ENCODE data around the gene CAB39. TPM values are rescaled to one million over a fixed set of nuclear protein-coding genes. Genes with fewer than 3 reads are reported as not detected.
"Not testable (repeated sequence)": the region's sequence is repeated elsewhere in the genome, so short reads cannot be mapped to it uniquely, and the experiment has no call there.

CAB39 gene
- total RNA-seq, 4 donors from 2014 or later, result 47.6 to 80.3 (median 71.8) TPM

GRCh38 chr2:230719340-230719739, 6.7 kb downstream of the CAB39 start:
- no peak overlapping the region for H3K27ac ChIP-seq
- peaks cover 0 to 83% (median 34%) of the 10 kb centered on the region in 3 donors for H3K4me1 ChIP-seq
- H3K4me3 ChIP-seq, result no peak overlapping the region
- WGBS, 2 donors, result 82 to 83% methylated on average over 3 of the region's 3 CpGs
- DNase-seq, result no peak
- intact Hi-C loops (cut with DNase I), result no loop called here
- no peaks in the 10 kb centered on the region for H3K9me3 ChIP-seq
- H3K27me3 ChIP-seq, result no peaks in the 10 kb centered on the region
- H3K36me3 ChIP-seq, result peaks cover 0 to 29% (median 6%) of the 10 kb centered on the region in 3 donors
- TF ChIP-seq, protein P1, sequence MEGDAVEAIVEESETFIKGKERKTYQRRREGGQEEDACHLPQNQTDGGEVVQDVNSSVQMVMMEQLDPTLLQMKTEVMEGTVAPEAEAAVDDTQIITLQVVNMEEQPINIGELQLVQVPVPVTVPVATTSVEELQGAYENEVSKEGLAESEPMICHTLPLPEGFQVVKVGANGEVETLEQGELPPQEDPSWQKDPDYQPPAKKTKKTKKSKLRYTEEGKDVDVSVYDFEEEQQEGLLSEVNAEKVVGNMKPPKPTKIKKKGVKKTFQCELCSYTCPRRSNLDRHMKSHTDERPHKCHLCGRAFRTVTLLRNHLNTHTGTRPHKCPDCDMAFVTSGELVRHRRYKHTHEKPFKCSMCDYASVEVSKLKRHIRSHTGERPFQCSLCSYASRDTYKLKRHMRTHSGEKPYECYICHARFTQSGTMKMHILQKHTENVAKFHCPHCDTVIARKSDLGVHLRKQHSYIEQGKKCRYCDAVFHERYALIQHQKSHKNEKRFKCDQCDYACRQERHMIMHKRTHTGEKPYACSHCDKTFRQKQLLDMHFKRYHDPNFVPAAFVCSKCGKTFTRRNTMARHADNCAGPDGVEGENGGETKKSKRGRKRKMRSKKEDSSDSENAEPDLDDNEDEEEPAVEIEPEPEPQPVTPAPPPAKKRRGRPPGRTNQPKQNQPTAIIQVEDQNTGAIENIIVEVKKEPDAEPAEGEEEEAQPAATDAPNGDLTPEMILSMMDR (IDR thresholded peaks at IDR 0.05), result no peak
- no peak for TF ChIP-seq POLR2A (IDR thresholded peaks at IDR 0.05)

DNA sequence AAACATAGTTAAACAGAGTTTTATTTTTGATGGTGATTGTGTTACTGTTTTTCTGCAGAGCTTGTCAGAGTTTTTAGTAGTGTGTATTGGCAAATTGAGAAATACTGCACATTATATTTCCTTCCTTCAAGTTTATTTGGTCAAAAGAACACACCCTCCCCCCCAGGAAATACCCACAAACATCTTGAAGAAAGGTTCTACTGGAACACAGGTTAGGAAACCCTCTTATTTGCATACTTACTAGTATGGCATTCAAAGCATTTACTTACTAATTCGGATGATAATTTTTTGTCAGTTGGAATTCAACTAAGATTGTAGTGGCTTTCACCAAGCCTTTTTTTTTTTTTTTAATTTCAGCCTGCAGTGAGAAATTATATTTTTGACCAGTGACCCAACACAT, 9.1 kb downstream of the CAB39 start:
- WGBS, 2 donors, result 44 to 59% methylated on average over 1 of the region's 1 CpG

DNA sequence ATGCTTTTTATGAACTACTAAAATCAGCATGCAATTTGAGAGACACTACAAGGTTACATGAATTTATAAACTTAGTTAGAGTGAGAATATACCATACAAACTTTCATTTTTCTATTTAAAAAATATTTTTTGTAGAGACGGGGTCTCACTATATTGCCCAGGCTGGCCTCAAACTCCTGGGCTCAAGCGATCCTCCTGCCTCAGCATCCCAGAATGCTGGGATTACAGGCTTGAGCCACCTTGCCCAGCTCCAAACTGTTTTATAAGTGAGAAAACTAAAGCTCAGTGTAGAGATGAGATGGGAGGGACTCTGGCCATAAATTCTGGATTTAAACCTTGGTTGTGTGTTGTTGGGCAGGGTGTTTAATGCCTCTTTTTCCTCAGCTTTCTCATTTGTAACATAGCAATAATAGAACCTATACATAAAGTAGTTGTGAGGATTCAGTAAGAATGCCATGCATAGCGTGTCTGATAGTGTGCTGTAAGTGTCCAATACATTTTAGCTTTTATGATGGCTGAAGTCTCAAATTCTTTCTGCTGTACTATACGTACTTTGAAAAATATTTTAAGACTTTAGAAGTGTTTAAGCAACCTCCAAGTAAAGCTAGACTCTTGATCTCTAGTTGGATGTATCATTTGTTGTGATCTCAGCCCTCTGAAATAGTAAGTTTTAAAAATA, 9.7 kb downstream of the CAB39 start:
- Histone ChIP-seq H3K36me3 (peaks cover 0 to 45% (median 6%) of the 10 kb centered on the region in 3 donors), H3K4me1 (peaks cover 0 to 53% (median 19%) of the 10 kb centered on the region in 3 donors), H3K27me3 (no peaks in the 10 kb centered on the region), H3K27ac (no peak overlapping the region), H3K9me3 (no peaks in the 10 kb centered on the region), H3K4me3 (no peak overlapping the region)
- no peak for DNase-seq
- intact Hi-C loops (cut with DNase I), result no loop called here
- 77 to 80% methylated on average over 4 of the region's 4 CpGs for WGBS, 2 donors
- no peak for TF ChIP-seq POLR2A (IDR thresholded peaks at IDR 0.05)
- TF ChIP-seq, protein P1 (IDR thresholded peaks at IDR 0.05), result no peak

More for the DNA sequence above, 9.1 kb downstream of the CAB39 start:
- no peaks in the 10 kb centered on the region for H3K27me3 ChIP-seq
- H3K4me1 ChIP-seq, result peaks cover 0 to 59% (median 21%) of the 10 kb centered on the region in 3 donors
- DNase-seq, result no peak
- no peak overlapping the region for H3K4me3 ChIP-seq
- intact Hi-C loops (cut with DNase I), result no loop called here
- H3K27ac ChIP-seq, result no peak overlapping the region
- peaks cover 0 to 45% (median 6%) of the 10 kb centered on the region in 3 donors for H3K36me3 ChIP-seq
- TF ChIP-seq POLR2A (IDR thresholded peaks at IDR 0.05), result no peak
- TF ChIP-seq, protein P1 (IDR thresholded peaks at IDR 0.05), result no peak
- H3K9me3 ChIP-seq, result no peaks in the 10 kb centered on the region

DNA sequence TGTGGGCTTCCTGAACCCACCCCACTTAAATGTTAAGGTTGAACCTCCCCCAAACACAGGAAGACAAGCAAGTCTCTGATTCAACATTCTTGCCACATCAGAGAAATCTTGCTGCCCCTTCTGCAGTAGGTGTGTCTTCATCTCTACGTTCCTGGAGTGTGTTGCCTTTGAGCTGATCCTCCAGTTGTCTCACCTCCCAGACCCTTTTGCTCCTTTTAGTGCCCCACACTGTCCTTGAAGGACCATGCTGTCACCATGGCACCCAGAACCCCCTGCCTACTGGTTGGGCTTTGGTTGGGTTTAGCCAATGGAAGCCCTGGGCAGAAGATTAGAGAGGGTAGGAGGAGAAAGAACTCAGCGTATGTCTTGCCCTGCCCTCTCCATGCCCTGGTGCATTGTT, 10.7 kb downstream of the CAB39 start:
- no peaks in the 10 kb centered on the region for H3K9me3 ChIP-seq
- DNase-seq, result no peak
- H3K36me3 ChIP-seq, result peaks cover 0 to 45% (median 6%) of the 10 kb centered on the region in 3 donors
- H3K27me3 ChIP-seq, result no peaks in the 10 kb centered on the region
- no peak overlapping the region for H3K4me3 ChIP-seq
- 61 to 69% methylated on average over 2 of the region's 2 CpGs for WGBS, 2 donors
- intact Hi-C loops (cut with DNase I), result no loop called here
- TF ChIP-seq POLR2A (IDR thresholded peaks at IDR 0.05), result no peak
- TF ChIP-seq, protein P1 (IDR thresholded peaks at IDR 0.05), result no peak
- peaks cover 0 to 43% (median 17%) of the 10 kb centered on the region in 3 donors for H3K4me1 ChIP-seq
- no peak overlapping the region for H3K27ac ChIP-seq

DNA sequence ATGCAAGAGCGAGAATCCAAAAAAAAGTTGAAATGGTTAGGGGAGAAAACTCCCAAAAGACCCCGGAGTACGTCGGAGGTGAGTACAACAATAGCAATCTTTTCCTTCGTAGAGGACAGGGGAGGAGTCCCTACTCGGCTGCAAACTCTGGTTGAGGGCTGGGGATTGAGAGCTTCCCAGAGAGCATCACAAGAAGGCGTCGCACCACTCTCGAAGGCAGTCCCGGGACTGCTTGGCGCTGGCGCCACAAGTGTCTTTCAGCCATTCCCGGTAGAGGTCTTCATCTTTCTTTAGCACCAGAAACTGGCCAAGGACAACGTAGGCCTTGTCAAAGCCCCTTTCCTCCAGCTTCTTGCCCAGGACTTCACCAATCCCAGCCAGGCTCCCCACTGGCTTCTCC, 12.3 kb downstream of the CAB39 start:
- WGBS, 2 donors, result 95 to 96% methylated on average over 13 to 14 of the region's 14 CpGs
- H3K9me3 ChIP-seq; H3K4me3 ChIP-seq; intact Hi-C loops (cut with DNase I); H3K27me3 ChIP-seq; H3K27ac ChIP-seq; DNase-seq: not testable (repeated sequence)
- Histone ChIP-seq H3K4me1 (peaks cover 0 to 35% (median 17%) of the 10 kb centered on the region in 3 donors), H3K36me3 (peaks cover 0 to 45% (median 6%) of the 10 kb centered on the region in 3 donors)
